ENCODE data around the gene SF3B2. TPM values are rescaled to one million over a fixed set of nuclear protein-coding genes. Genes with fewer than 3 reads are reported as not detected.

The SF3B2 gene
- total RNA-seq, 1 experiment from 2014 or later: 237 TPM

DNA sequence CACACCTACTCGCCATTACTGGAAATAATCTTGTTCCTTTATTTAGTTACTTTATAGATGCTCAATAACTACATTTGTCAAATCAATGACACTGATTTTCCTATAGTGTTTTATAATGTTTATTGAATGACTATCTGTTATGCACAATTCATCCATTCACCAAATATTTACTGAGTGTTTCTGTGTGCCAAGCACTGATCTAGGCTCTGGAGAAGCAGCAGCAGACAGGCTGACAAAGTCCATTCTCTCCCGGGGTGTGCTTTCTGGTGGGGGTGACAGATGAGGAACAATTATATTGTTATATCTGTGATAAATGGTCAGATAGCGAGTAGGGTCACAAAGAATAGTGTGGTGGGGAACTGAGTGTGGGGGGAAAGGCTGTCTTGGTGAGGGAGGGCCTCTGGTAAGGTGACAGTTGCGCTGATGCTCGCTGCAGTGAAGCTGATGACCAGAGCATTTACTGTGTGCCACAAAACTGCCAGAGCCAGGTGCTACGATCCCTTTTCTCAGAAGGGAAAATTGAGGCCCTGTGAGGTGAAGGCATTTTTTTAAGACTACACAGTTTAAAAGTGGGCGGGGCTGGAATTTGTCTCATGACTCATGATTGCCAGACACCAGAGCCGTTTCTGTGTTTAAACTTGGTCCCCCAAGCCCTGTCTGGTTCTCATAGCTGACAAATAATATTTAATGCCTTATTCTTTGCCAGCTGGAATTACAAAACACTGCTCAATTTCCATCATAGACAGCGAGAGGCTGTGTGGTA lies 28.1 kb downstream of the SF3B2 start:
- no peak overlapping the region for H2BK5ac ChIP-seq (ENCODE audit: insufficient read length, low read length)

More for the DNA sequence above, 28.1 kb downstream of the SF3B2 start:
- no peak for DNase-seq
- Histone ChIP-seq H3K4ac (ENCODE audit: low read depth, low read length) (no peak overlapping the region), H2AK5ac (ENCODE audit: insufficient read length, low read length) (no peak overlapping the region), H3K9me3 (ENCODE audit: control insufficient read depth, low read depth, low read length) (no peaks in the 10 kb centered on the region), H3K18ac (ENCODE audit: insufficient read length, low read depth, low read length) (no peak overlapping the region), H3T11ph (ENCODE audit: low read length) (no peak overlapping the region), H4K91ac (ENCODE audit: insufficient read length, low read depth, low read length) (no peak overlapping the region), H2BK120ac (ENCODE audit: low read depth, low read length, poor library complexity, severe bottlenecking) (no peak overlapping the region), H3K9ac (ENCODE audit: extremely low read depth, insufficient read length, low read length) (no peak overlapping the region), H3K79me2 (ENCODE audit: insufficient read depth, low read length) (no peaks in the 10 kb centered on the region), H3K56ac (ENCODE audit: insufficient read length, low read depth, low read length) (no peak overlapping the region), H2BK15ac (ENCODE audit: low read depth, low read length) (no peak overlapping the region), H3K4me1 (ENCODE audit: insufficient read depth, low read length) (no peaks in the 10 kb centered on the region), H3K4me2 (ENCODE audit: insufficient read depth, insufficient read length, low read length) (no peak overlapping the region), H3K27ac (ENCODE audit: insufficient read length, low read depth, low read length) (no peak overlapping the region), H3K23me2 (ENCODE audit: insufficient read length, low read depth, low read length, poor library complexity, severe bottlenecking) (no peaks in the 10 kb centered on the region), H4K20me1 (ENCODE audit: control insufficient read depth, insufficient read depth, insufficient read length) (no peaks in the 10 kb centered on the region), H2BK12ac (ENCODE audit: insufficient read length, low read depth, low read length) (no peak overlapping the region), H4K5ac (ENCODE audit: insufficient read length, low read depth, low read length) (no peak overlapping the region), H3K27me3 (ENCODE audit: insufficient read depth, low read length) (no peaks in the 10 kb centered on the region), H3K79me1 (ENCODE audit: insufficient read depth, low read depth, low read length, poor library complexity, severe bottlenecking) (no peaks in the 10 kb centered on the region), H3K23ac (ENCODE audit: insufficient read length, low read depth, low read length) (no peak overlapping the region), H3K14ac (ENCODE audit: insufficient read depth, low read length) (no peak overlapping the region), H2BK20ac (ENCODE audit: low read depth, low read length, poor library complexity, severe bottlenecking) (no peak overlapping the region), H2AFZ (ENCODE audit: low read length) (no peak overlapping the region), H4K8ac (replicated peaks; ENCODE audit: insufficient read length, low read depth, low read length) (no peak overlapping the region)
- H3K9me3 Mint-ChIP-seq: no peaks in the 10 kb centered on the region
- H3K36me3 Mint-ChIP-seq (ENCODE audit: insufficient read depth in 1 of 3, low read depth in 3 of 3): no peaks in the 10 kb centered on the region
- no peaks in the 10 kb centered on the region for H3K27me3 Mint-ChIP-seq (ENCODE audit: low read depth)
- TF ChIP-seq, protein P1, sequence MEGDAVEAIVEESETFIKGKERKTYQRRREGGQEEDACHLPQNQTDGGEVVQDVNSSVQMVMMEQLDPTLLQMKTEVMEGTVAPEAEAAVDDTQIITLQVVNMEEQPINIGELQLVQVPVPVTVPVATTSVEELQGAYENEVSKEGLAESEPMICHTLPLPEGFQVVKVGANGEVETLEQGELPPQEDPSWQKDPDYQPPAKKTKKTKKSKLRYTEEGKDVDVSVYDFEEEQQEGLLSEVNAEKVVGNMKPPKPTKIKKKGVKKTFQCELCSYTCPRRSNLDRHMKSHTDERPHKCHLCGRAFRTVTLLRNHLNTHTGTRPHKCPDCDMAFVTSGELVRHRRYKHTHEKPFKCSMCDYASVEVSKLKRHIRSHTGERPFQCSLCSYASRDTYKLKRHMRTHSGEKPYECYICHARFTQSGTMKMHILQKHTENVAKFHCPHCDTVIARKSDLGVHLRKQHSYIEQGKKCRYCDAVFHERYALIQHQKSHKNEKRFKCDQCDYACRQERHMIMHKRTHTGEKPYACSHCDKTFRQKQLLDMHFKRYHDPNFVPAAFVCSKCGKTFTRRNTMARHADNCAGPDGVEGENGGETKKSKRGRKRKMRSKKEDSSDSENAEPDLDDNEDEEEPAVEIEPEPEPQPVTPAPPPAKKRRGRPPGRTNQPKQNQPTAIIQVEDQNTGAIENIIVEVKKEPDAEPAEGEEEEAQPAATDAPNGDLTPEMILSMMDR (conservative IDR thresholded peaks at IDR 0.05): no peak
- H3K27ac Mint-ChIP-seq: no peak overlapping the region
- H3K4me3 Mint-ChIP-seq: no peak overlapping the region; a peak in 1 of 5 replicates
- H3K4me1 Mint-ChIP-seq: no peaks in the 10 kb centered on the region; a peak in 1 of 4 replicates
- WGBS (ENCODE audit: extremely low coverage, insufficient read length, low lambda C conversion rate): no CpG with 5 or more reads among the region's 9 CpGs
